DOHH2 (cell line): ENCODE results near the gene MYL12A.

Experiments used
- H3F3A ChIP-seq: fragments of 200-600 bp; sonication (generic), shearing (Covaris generic); 2 replicates; pipeline ENCODE4 v1.6.0; 2016; ENCODE audit warnings: antibody characterized with exemption, mild to moderate bottlenecking; ENCODE audit not compliant: control insufficient read depth, insufficient read depth
- H3K27ac ChIP-seq: fragments of 200-600 bp; sonication (generic); 2 replicates; pipeline ENCODE4 v1.5.1; 2014; ENCODE audit warnings: low read depth, mild to moderate bottlenecking, low read length, moderate library complexity
- H3K27me3 ChIP-seq: fragments of 200-600 bp; sonication (generic); 2 replicates; pipeline ENCODE4 v1.6.1; 2014; ENCODE audit warnings: mild to moderate bottlenecking, low read length, mixed read lengths; ENCODE audit not compliant: control insufficient read depth
- H3K36me3 ChIP-seq: fragments of 200-600 bp; sonication (generic); 2 replicates; pipeline ENCODE4 v1.6.1; 2014; ENCODE audit warnings: mild to moderate bottlenecking, low read length, moderate library complexity, mixed read lengths; ENCODE audit not compliant: control insufficient read depth
- H3K4me1 ChIP-seq: fragments of 200-600 bp; sonication (generic); 2 replicates; pipeline ENCODE4 v1.6.1; 2014; ENCODE audit warnings: mild to moderate bottlenecking, low read length, mixed read lengths; ENCODE audit not compliant: control insufficient read depth
- H3K4me2 ChIP-seq: fragments of 200-600 bp; sonication (generic); 2 replicates; pipeline ENCODE4 v1.6.0; 2014; ENCODE audit warnings: mild to moderate bottlenecking, low read length, moderate library complexity
- H3K4me3 ChIP-seq: fragments of 200-600 bp; sonication (generic); 2 replicates; pipeline ENCODE4 v1.5.1; 2014; ENCODE audit warnings: mild to moderate bottlenecking, low read length, mixed read lengths
- H3K79me2 ChIP-seq: fragments of 200-600 bp; sonication (generic); 2 replicates; pipeline ENCODE4 v1.6.1; 2014; ENCODE audit warnings: mild to moderate bottlenecking, low read length, mixed read lengths; ENCODE audit not compliant: control insufficient read depth
- H3K9me2 ChIP-seq: fragments of 200-600 bp; sonication (generic); replicated peaks from 2 replicates; pipeline ENCODE4 v1.6.1; 2014; ENCODE audit warnings: mild to moderate bottlenecking, low read length, mixed read lengths; ENCODE audit not compliant: control insufficient read depth
- H3K9me3 ChIP-seq: fragments of 200-600 bp; sonication (generic); 2 replicates; pipeline ENCODE4 v1.6.1; 2014; ENCODE audit warnings: antibody characterized with exemption, low read length, mixed read lengths; ENCODE audit not compliant: control insufficient read depth, insufficient read depth
- H4K20me1 ChIP-seq: fragments of 200-600 bp; sonication (generic); 2 replicates; pipeline ENCODE4 v1.6.0; 2014; ENCODE audit warnings: low read depth, mild to moderate bottlenecking, antibody characterized with exemption, low read length, moderate library complexity; ENCODE audit not compliant: control insufficient read depth, insufficient read depth
- CTCF ChIP-seq: fragments of 200-600 bp; sonication (generic); IDR thresholded peaks from one replicate; pipeline ENCODE4 v1.5.1; 2014; ENCODE audit warnings: antibody characterized with exemption, mild to moderate bottlenecking, low read depth, low read length; ENCODE audit not compliant: poor library complexity, severe bottlenecking
- EZH2phosphoT487 ChIP-seq: fragments of 200-600 bp; sonication (generic); IDR thresholded peaks from 2 replicates; pipeline ENCODE4 v1.6.1; 2017; ENCODE audit warnings: borderline replicate concordance, mild to moderate bottlenecking, antibody characterized with exemption, low read length, moderate library complexity, mixed read lengths

MYL12A gene

GRCh38 chr18:3264362-3264761 lies 16.8 kb downstream of the MYL12A start:
- Histone ChIP-seq H3K27me3 (no peaks in the 10 kb centered on the region), H3K4me1 (peaks cover 77% of the 10 kb centered on the region), H3K9me2 (no peaks in the 10 kb centered on the region), H4K20me1 (peaks cover 43% of the 10 kb centered on the region), H3K36me3 (peaks cover 32% of the 10 kb centered on the region), H3F3A (peaks cover 7% of the 10 kb centered on the region; the same call in 1 of the 2 replicates), H3K79me2 (peaks cover 91% of the 10 kb centered on the region), H3K9me3 (no peaks in the 10 kb centered on the region), H3K4me3 (peak overlapping the region; percentile 33), H3K27ac (no peak overlapping the region), H3K4me2 (peak overlapping the region; percentile 73)
- TF ChIP-seq CTCF (no peak), EZH2phosphoT487 (no peak)

GRCh38 chr18:3265564-3266033 lies 18.0 kb downstream of the MYL12A start:
- Histone ChIP-seq H3K4me2 (peak overlapping the region; percentile 73), H3K36me3 (peaks cover 25% of the 10 kb centered on the region), H3K27ac (no peak overlapping the region), H3K27me3 (no peaks in the 10 kb centered on the region), H3K4me1 (peaks cover 71% of the 10 kb centered on the region), H3K4me3 (peak overlapping the region; percentile 7; the same call in 1 of the 2 replicates), H3K9me2 (no peaks in the 10 kb centered on the region), H3K9me3 (no peaks in the 10 kb centered on the region), H3F3A (peaks cover 3% of the 10 kb centered on the region; the same call in 1 of the 2 replicates), H4K20me1 (peaks cover 46% of the 10 kb centered on the region), H3K79me2 (peaks cover 99% of the 10 kb centered on the region)
- TF ChIP-seq EZH2phosphoT487 (no peak), CTCF (no peak)

- Histone ChIP-seq H3F3A (peaks cover 2% of the 10 kb centered on the region; the same call in 1 of the 2 replicates), H3K79me2 (peaks cover 99% of the 10 kb centered on the region), H3K9me2 (no peaks in the 10 kb centered on the region), H3K4me3 (peak overlapping the region; percentile 7; the same call in 1 of the 2 replicates), H3K4me2 (peak overlapping the region; percentile 73), H3K27ac (no peak overlapping the region), H3K36me3 (peaks cover 25% of the 10 kb centered on the region), H3K27me3 (no peaks in the 10 kb centered on the region), H3K4me1 (peaks cover 68% of the 10 kb centered on the region), H3K9me3 (no peaks in the 10 kb centered on the region), H4K20me1 (peaks cover 46% of the 10 kb centered on the region)
- TF ChIP-seq CTCF (no peak), EZH2phosphoT487 (no peak)
Observed at GRCh38 chr18:3266062-3266608, 18.5 kb downstream of the MYL12A start.
